NT2/D1 (cell line): ENCODE measurements around the gene MGLL.

Experiments used
- SUZ12 ChIP-seq: IDR thresholded peaks from 2 replicates; pipeline ENCODE4 v1.6.1; 2011; ENCODE audit not compliant: insufficient read length, insufficient read depth; ENCODE audit errors: extremely low read depth
- ZNF274 ChIP-seq: IDR thresholded peaks from 2 replicates; pipeline ENCODE4 v1.6.1; 2011; ENCODE audit warnings: mild to moderate bottlenecking, low read depth, low read length

DNA sequence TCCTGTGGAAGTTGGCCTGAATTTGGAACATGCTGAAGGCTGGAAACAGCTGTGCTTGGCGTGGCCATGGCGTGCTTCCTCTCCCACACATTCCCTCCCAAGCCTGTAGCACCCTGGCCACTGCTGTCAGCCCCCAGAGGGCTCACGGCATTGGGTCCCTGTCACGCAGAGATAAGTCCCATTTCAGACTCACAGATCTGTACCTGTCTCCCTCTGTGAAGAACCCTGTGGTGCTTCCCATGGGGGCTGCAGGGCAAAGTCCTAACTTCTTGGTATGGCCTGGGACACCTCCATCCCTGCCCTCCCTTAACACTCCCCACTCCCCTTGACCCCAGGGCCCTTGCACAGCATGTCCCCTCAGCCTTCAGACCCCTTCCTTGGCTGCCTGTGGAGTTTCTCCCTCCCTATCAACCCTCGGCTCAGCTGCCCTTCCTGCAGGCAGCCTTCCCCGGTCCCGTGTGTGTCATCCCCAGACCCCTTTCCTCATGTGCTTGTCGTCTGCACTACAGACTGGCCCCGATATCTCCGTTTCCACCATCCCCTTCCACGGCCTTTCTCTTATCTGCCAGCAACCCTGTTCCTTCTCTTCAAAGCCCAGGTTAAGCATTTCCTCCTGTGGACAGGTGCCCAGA is 120.9 kb downstream of the MGLL start:
- TF ChIP-seq SUZ12 (no peak), ZNF274 (no peak)
